Osteoblast (primary cell): ENCODE measurements around the gene TSACC. TPM values are rescaled to one million over a fixed set of nuclear protein-coding genes. Genes with fewer than 3 reads are reported as not detected.

Experiments
- DNase-seq: peaks from one replicate; pipeline ENCODE4 v3.0.0; 2011; ENCODE audit warnings: low spot score, mixed read lengths; ENCODE audit not compliant: insufficient read length; ENCODE audit errors: missing footprints
- H2AFZ ChIP-seq: 2 replicates; pipeline ENCODE4 v1.6.0; 2011; ENCODE audit warnings: mild to moderate bottlenecking, low read length
- H3K27ac ChIP-seq: 2 replicates; pipeline ENCODE4 v1.5.1; 2011; ENCODE audit warnings: mild to moderate bottlenecking, low read depth, low read length, moderate library complexity
- H3K27me3 ChIP-seq: 2 replicates; pipeline ENCODE4 v1.6.0; 2012; ENCODE audit warnings: mild to moderate bottlenecking, control low read depth, inconsistent platforms, low read length, moderate library complexity; ENCODE audit not compliant: insufficient read depth
- H3K36me3 ChIP-seq: 2 replicates; pipeline ENCODE4 v1.5.1; 2011; ENCODE audit warnings: mild to moderate bottlenecking, low read length, control low read depth, moderate library complexity; ENCODE audit not compliant: insufficient read depth
- H3K4me1 ChIP-seq: 2 replicates; pipeline ENCODE4 v1.5.1; 2011; ENCODE audit warnings: mild to moderate bottlenecking, low read length, control low read depth, moderate library complexity; ENCODE audit not compliant: insufficient read depth
- H3K4me2 ChIP-seq: 2 replicates; pipeline ENCODE4 v1.6.0; 2011; ENCODE audit warnings: mild to moderate bottlenecking, low read length; ENCODE audit not compliant: insufficient read depth
- H3K4me3 ChIP-seq: fragments of 200-600 bp; sonication (generic); 3 replicates; pipeline ENCODE4 v1.5.1; 2012; ENCODE audit warnings: mild to moderate bottlenecking, low read length, inconsistent platforms; ENCODE audit not compliant: insufficient read depth
- H3K79me2 ChIP-seq: 2 replicates; pipeline ENCODE4 v1.6.0; 2012; ENCODE audit warnings: mild to moderate bottlenecking, low read length, control low read depth, inconsistent platforms; ENCODE audit not compliant: insufficient read depth
- H3K9me3 ChIP-seq: 2 replicates; pipeline ENCODE4 v1.5.1; 2011; ENCODE audit warnings: low read depth, low read length, control low read depth
- H4K20me1 ChIP-seq: 2 replicates; pipeline ENCODE4 v1.6.0; 2012; ENCODE audit warnings: mild to moderate bottlenecking, low read length, control low read depth; ENCODE audit not compliant: insufficient read depth
- CTCF ChIP-seq: IDR thresholded peaks from 2 replicates; pipeline ENCODE4 v1.5.1; 2011; ENCODE audit warnings: mild to moderate bottlenecking, low read depth, low read length, moderate library complexity; ENCODE audit errors: extremely low read depth
- total RNA-seq: library from RNA; depleted of rRNA; stranded (reverse); fragments of >200 nt; gene quantifications from 2 replicates; pipeline ENCODE4 v1.2.3, GENCODE V29; 2012

Gene TSACC
- total RNA-seq, 1 donor: 0.36 TPM

GRCh38 chr1:156305215-156305614 lies 33.1 kb upstream of the TSACC start:
- H3K36me3 ChIP-seq: peaks cover 30% of the 10 kb centered on the region
- H3K4me1 ChIP-seq: peaks cover 3% of the 10 kb centered on the region
- no peak overlapping the region for H3K27ac ChIP-seq
- no peak overlapping the region for H2AFZ ChIP-seq
- TF ChIP-seq CTCF: no peak
- H3K4me2 ChIP-seq: no peak overlapping the region
- H3K9me3 ChIP-seq: no peaks in the 10 kb centered on the region
- DNase-seq: no peak
- H3K27me3 ChIP-seq: no peaks in the 10 kb centered on the region
- H3K4me3 ChIP-seq: no peak overlapping the region
- H4K20me1 ChIP-seq: peaks cover 2% of the 10 kb centered on the region
- peaks cover 3% of the 10 kb centered on the region for H3K79me2 ChIP-seq

- Histone ChIP-seq H3K4me1 (peaks cover 12% of the 10 kb centered on the region), H3K36me3 (peaks cover 55% of the 10 kb centered on the region), H3K79me2 (peaks cover 3% of the 10 kb centered on the region), H3K27ac (peak overlapping the region; percentile 41), H2AFZ (no peak overlapping the region), H3K4me3 (no peak overlapping the region), H3K9me3 (no peaks in the 10 kb centered on the region), H3K4me2 (no peak overlapping the region), H3K27me3 (no peaks in the 10 kb centered on the region), H4K20me1 (peaks cover 7% of the 10 kb centered on the region)
- peak; percentile 84 for DNase-seq
- no peak for TF ChIP-seq CTCF
Observed at GRCh38 chr1:156308078-156308477, 30.2 kb upstream of the TSACC start.

- H2AFZ ChIP-seq: no peak overlapping the region
- peaks cover 3% of the 10 kb centered on the region for H3K79me2 ChIP-seq
- no peak overlapping the region for H3K4me3 ChIP-seq
- no peaks in the 10 kb centered on the region for H3K27me3 ChIP-seq
- DNase-seq: peak; percentile 58
- peaks cover 12% of the 10 kb centered on the region for H3K4me1 ChIP-seq
- no peak for TF ChIP-seq CTCF
- no peak overlapping the region for H3K27ac ChIP-seq
- no peaks in the 10 kb centered on the region for H3K9me3 ChIP-seq
- peaks cover 5% of the 10 kb centered on the region for H4K20me1 ChIP-seq
- H3K36me3 ChIP-seq: peaks cover 70% of the 10 kb centered on the region
- no peak overlapping the region for H3K4me2 ChIP-seq
Observed at GRCh38 chr1:156310962-156311361, 27.4 kb upstream of the TSACC start.

- Histone ChIP-seq H3K4me3 (no peak overlapping the region), H3K27ac (no peak overlapping the region), H2AFZ (no peak overlapping the region), H4K20me1 (peaks cover 2% of the 10 kb centered on the region), H3K9me3 (no peaks in the 10 kb centered on the region), H3K36me3 (peaks cover 86% of the 10 kb centered on the region), H3K4me2 (no peak overlapping the region), H3K4me1 (no peaks in the 10 kb centered on the region), H3K27me3 (no peaks in the 10 kb centered on the region), H3K79me2 (peaks cover 2% of the 10 kb centered on the region)
- DNase-seq: peak; percentile 17
- TF ChIP-seq CTCF: no peak
Observed at GRCh38 chr1:156316909-156317308, 21.4 kb upstream of the TSACC start.
